Breast epithelium (tissue), 3 donors: ENCODE results near the gene GGA3.

ENCODE experiments used
- CTCF ChIP-seq, 3 donors: fragments of 450-650 bp; IDR thresholded peaks; one replicate each; pipeline ENCODE4 v1.5.1; 2016 to 2017; ENCODE audit warnings: antibody characterized with exemption in 3 of 3, mild to moderate bottlenecking in 3 of 3, moderate library complexity in 3 of 3
- POLR2AphosphoS5 ChIP-seq, 3 donors: sonication (generic); formaldehyde crosslinking; IDR thresholded peaks; one replicate each; pipeline ENCODE4 v1.6.1; 2017; ENCODE audit warnings: antibody characterized with exemption in 3 of 3

GRCh38 chr17:75289832-75290337 is 28.5 kb upstream of the GGA3 start:
- no peak for TF ChIP-seq POLR2AphosphoS5 (IDR thresholded peaks at IDR 0.05)
- TF ChIP-seq CTCF (IDR thresholded peaks at IDR 0.05), result peak in 1 of 3 donors; percentile 9
